ENCODE data around the gene C10orf143. TPM values are rescaled to one million over a fixed set of nuclear protein-coding genes. Genes with fewer than 3 reads are reported as not detected.
A peak's percentile ranks its signal among the peaks of the same experiment; 100 is the strongest.

C10orf143 gene
- total RNA-seq, 1 experiment from 2014 or later = 1.6 TPM

DNA sequence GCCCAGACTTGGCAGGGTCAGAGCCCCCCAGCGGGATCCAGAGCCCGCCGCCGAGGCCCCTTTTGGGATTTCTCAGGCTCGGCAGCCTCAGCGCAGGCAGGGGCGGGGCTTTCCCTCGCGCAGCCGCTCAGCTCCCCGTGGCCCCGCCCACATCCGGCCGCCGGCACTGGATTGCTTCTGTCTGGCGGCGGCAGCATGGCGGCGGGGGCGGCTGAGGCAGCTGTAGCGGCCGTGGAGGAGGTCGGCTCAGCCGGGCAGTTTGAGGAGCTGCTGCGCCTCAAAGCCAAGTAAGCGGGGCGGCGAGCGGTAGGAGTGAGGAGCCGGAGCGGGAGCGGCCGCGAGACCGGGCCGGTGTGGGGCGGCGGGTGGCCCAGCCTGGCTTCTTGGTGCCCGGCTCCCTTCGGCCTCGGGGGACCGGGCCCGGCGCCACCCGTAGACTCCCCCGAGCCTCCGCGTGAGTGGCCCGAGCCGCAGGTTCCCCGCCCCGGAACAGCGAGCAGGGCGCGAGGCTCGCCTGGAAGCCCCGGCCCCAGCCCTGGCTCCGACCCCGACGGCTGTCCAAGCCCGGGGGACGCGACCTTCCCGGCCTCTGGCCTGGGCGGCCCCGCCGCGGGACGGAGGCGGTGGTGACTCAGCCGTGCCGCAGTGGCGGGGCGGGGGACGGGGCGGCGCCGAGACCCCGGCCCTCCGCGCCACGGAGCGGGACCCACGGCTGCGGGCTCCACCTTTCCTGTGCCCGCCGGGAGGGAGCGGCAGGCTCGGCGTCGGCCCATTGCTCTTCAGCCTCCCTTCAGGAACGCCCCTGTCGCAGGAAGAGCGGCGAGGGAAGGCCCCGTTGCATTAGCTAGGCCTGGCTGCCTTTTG is 25.8 kb upstream of the C10orf143 start, which contains the start of gene GLRX3 (continued):
- no peak for TF ChIP-seq ZNF425 (CRISPR knock-in tag; conservative IDR thresholded peaks at IDR 0.05)
- TF ChIP-seq ATF2 (CRISPR knock-in tag; IDR thresholded peaks at IDR 0.05; ENCODE audit: borderline replicate concordance, low read depth) = no peak
- no peak for TF ChIP-seq JUN (CRISPR knock-in tag; IDR thresholded peaks at IDR 0.05)
- no peak for TF ChIP-seq ATF1 (CRISPR knock-in tag; IDR thresholded peaks at IDR 0.05)
- TF ChIP-seq GTF2I (CRISPR knock-in tag; conservative IDR thresholded peaks at IDR 0.05) = no peak
- TF ChIP-seq, protein P1, sequence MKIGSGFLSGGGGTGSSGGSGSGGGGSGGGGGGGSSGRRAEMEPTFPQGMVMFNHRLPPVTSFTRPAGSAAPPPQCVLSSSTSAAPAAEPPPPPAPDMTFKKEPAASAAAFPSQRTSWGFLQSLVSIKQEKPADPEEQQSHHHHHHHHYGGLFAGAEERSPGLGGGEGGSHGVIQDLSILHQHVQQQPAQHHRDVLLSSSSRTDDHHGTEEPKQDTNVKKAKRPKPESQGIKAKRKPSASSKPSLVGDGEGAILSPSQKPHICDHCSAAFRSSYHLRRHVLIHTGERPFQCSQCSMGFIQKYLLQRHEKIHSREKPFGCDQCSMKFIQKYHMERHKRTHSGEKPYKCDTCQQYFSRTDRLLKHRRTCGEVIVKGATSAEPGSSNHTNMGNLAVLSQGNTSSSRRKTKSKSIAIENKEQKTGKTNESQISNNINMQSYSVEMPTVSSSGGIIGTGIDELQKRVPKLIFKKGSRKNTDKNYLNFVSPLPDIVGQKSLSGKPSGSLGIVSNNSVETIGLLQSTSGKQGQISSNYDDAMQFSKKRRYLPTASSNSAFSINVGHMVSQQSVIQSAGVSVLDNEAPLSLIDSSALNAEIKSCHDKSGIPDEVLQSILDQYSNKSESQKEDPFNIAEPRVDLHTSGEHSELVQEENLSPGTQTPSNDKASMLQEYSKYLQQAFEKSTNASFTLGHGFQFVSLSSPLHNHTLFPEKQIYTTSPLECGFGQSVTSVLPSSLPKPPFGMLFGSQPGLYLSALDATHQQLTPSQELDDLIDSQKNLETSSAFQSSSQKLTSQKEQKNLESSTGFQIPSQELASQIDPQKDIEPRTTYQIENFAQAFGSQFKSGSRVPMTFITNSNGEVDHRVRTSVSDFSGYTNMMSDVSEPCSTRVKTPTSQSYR (CRISPR knock-in tag; IDR thresholded peaks at IDR 0.05) = 0 out of 2 replicates have a peak, but pooled peaks have one; percentile 36
- TF ChIP-seq SMAD3 (CRISPR knock-in tag; IDR thresholded peaks at IDR 0.05; ENCODE audit: borderline replicate concordance) = no peak
- TF ChIP-seq ZNF416 (CRISPR knock-in tag; IDR thresholded peaks at IDR 0.05) = no peak
- TF ChIP-seq ZSCAN18 (CRISPR knock-in tag; IDR thresholded peaks at IDR 0.05) = no peak
- TF ChIP-seq RORB (CRISPR knock-in tag; IDR thresholded peaks at IDR 0.05) = no peak
- TF ChIP-seq, protein P2, sequence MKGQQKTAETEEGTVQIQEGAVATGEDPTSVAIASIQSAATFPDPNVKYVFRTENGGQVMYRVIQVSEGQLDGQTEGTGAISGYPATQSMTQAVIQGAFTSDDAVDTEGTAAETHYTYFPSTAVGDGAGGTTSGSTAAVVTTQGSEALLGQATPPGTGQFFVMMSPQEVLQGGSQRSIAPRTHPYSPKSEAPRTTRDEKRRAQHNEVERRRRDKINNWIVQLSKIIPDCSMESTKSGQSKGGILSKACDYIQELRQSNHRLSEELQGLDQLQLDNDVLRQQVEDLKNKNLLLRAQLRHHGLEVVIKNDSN (CRISPR knock-in tag; IDR thresholded peaks at IDR 0.05) = 0 out of 2 replicates have a peak, but pooled peaks have one; percentile 37
- no peak for TF ChIP-seq JAZF1 (CRISPR knock-in tag; IDR thresholded peaks at IDR 0.05)
- no peak for TF ChIP-seq NR1H2 (CRISPR knock-in tag; IDR thresholded peaks at IDR 0.05)
- peak; percentile 70; the same call in 1 of the 2 replicates for TF ChIP-seq RELA (CRISPR knock-in tag; IDR thresholded peaks at IDR 0.05; ENCODE audit: borderline replicate concordance)

DNA sequence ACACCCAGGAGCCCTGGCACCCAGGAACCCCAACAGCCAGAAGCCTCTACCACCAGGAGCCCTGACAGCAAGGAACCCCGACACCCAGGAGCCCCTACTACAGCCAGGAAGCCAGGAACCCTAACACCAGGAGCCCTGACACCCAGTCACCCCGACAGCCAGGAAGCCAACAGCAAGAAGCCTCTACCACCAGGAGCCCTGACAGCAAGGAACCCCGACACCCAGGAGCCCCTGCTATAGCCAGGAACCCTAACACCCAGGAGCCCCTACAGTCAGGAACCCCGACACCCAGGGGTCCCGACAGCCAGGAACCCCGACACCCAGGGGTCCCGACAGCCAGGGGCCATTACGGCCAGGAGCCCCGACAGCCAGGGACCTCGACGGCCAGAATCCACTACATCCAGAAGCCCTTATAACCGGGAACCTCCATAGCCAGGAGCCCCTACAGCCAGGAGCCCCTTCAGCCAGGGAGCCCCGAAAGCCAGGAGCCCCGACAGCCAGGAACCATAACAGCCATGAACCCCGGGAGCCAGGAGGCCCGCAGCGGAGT is 25.1 kb upstream of the C10orf143 start:
- Mint-ChIP-seq H3K9me3 (no peaks in the 10 kb centered on the region), H3K27ac (no peak overlapping the region), H3K4me1 (peaks cover 21% of the 10 kb centered on the region), H3K27me3 (ENCODE audit: low read depth) (peaks cover 6% of the 10 kb centered on the region), H3K4me3 (peak overlapping the region; percentile 78), H3K36me3 (peaks cover 10% of the 10 kb centered on the region)
- DNase-seq (ENCODE audit: low spot score) (no peak), ATAC-seq (no peak; the same call in 1 of the 2 replicates)
- ChIA-PET POLR2A (interaction anchor here (1.9 to 4.2 kb wide), 2 partner anchors 8 to 25 kb away, joined by 6 to 48 read pairs; partner anchors contain the start of gene C10orf143), CTCF (interaction anchor here (1.1 to 3.3 kb wide), 3 partner anchors 8 to 268 kb away, joined by 4 to 39 read pairs (median 16); partner anchors contain the start of gene C10orf143)
- TF ChIP-seq, protein P1 (CRISPR knock-in tag; IDR thresholded peaks at IDR 0.05) = no peak
- TF ChIP-seq STAT6 (CRISPR knock-in tag; conservative IDR thresholded peaks at IDR 0.05; ENCODE audit: low read depth) = no peak
- TF ChIP-seq MXD4 (CRISPR knock-in tag; IDR thresholded peaks at IDR 0.05; ENCODE audit: borderline replicate concordance) = no peak
- no peak for TF ChIP-seq ESRRA (CRISPR knock-in tag; IDR thresholded peaks at IDR 0.05; ENCODE audit: borderline replicate concordance)
- TF ChIP-seq ZNF423 (CRISPR knock-in tag; IDR thresholded peaks at IDR 0.05) = no peak
- TF ChIP-seq IRF2 (CRISPR knock-in tag; IDR thresholded peaks at IDR 0.05; ENCODE audit: borderline replicate concordance, low read depth) = no peak

All from WTC11 (cell line).